ENCODE results near the gene FKBP1C.
"Not testable (repeated sequence)": the region's sequence is repeated elsewhere in the genome, so short reads cannot be mapped to it uniquely, and the experiment has no call there.

FKBP1C gene

GRCh38 chr6:63211343-63211742 lies at the start of gene FKBP1C:
Gene FKBP1C (plus strand): TSS chr6:63211469.
- H3K36me3 Mint-ChIP-seq, H3K27me3 Mint-ChIP-seq, H3K4me3 Mint-ChIP-seq, H3K9me3 Mint-ChIP-seq, H3K4me1 Mint-ChIP-seq, H3K27ac Mint-ChIP-seq: not testable (repeated sequence)

GRCh38 chr6:63164047-63164803 lies 47.0 kb upstream of the FKBP1C start:
- not testable (repeated sequence) for H3K36me3 Mint-ChIP-seq, H3K9me3 Mint-ChIP-seq, H3K4me1 Mint-ChIP-seq, H3K27ac Mint-ChIP-seq, H3K4me3 Mint-ChIP-seq, H3K27me3 Mint-ChIP-seq

GRCh38 chr6:63174173-63174572 lies 37.1 kb upstream of the FKBP1C start:
- no peaks in the 10 kb centered on the region for H3K9me3 Mint-ChIP-seq

GRCh38 chr6:63176181-63176580 lies 35.1 kb upstream of the FKBP1C start:
- H3K27me3 Mint-ChIP-seq = no peaks in the 10 kb centered on the region
- H3K4me3 Mint-ChIP-seq = no peak overlapping the region
- H3K4me1 Mint-ChIP-seq = no peaks in the 10 kb centered on the region
- H3K36me3 Mint-ChIP-seq = no peaks in the 10 kb centered on the region
- H3K27ac Mint-ChIP-seq = no peak overlapping the region
- no peaks in the 10 kb centered on the region for H3K9me3 Mint-ChIP-seq

More at GRCh38 chr6:63174173-63174572, 37.1 kb upstream of the FKBP1C start:
- Mint-ChIP-seq H3K4me1 (no peaks in the 10 kb centered on the region), H3K36me3 (no peaks in the 10 kb centered on the region), H3K27ac (no peak overlapping the region), H3K4me3 (no peak overlapping the region), H3K27me3 (no peaks in the 10 kb centered on the region)

- H3K36me3 Mint-ChIP-seq = no peaks in the 10 kb centered on the region
- no peaks in the 10 kb centered on the region for H3K4me1 Mint-ChIP-seq
- no peak overlapping the region for H3K27ac Mint-ChIP-seq
- no peaks in the 10 kb centered on the region for H3K27me3 Mint-ChIP-seq
- H3K4me3 Mint-ChIP-seq = no peak overlapping the region
- no peaks in the 10 kb centered on the region for H3K9me3 Mint-ChIP-seq
These were observed 30.9 kb upstream of the FKBP1C start for GRCh38 chr6:63180367-63180766.

GRCh38 chr6:63186970-63187369 lies 24.3 kb upstream of the FKBP1C start:
- Mint-ChIP-seq H3K27me3 (no peaks in the 10 kb centered on the region), H3K36me3 (no peaks in the 10 kb centered on the region), H3K9me3 (no peaks in the 10 kb centered on the region), H3K4me1 (no peaks in the 10 kb centered on the region), H3K27ac (no peak overlapping the region), H3K4me3 (no peak overlapping the region)

- Mint-ChIP-seq H3K9me3 (no peaks in the 10 kb centered on the region), H3K4me1 (no peaks in the 10 kb centered on the region), H3K36me3 (no peaks in the 10 kb centered on the region), H3K27ac (no peak overlapping the region), H3K4me3 (no peak overlapping the region), H3K27me3 (no peaks in the 10 kb centered on the region)
These were observed 22.4 kb upstream of the FKBP1C start for GRCh38 chr6:63188828-63189227.

GRCh38 chr6:63193324-63193723 lies 17.9 kb upstream of the FKBP1C start:
- Mint-ChIP-seq H3K9me3 (no peaks in the 10 kb centered on the region), H3K27ac (no peak overlapping the region), H3K4me1 (no peaks in the 10 kb centered on the region), H3K27me3 (no peaks in the 10 kb centered on the region), H3K4me3 (no peak overlapping the region), H3K36me3 (no peaks in the 10 kb centered on the region)

- Mint-ChIP-seq H3K27me3 (no peaks in the 10 kb centered on the region), H3K9me3 (peaks cover 5% of the 10 kb centered on the region), H3K36me3 (no peaks in the 10 kb centered on the region), H3K4me3 (no peak overlapping the region), H3K27ac (no peak overlapping the region), H3K4me1 (no peaks in the 10 kb centered on the region)
These were observed 13.5 kb upstream of the FKBP1C start for GRCh38 chr6:63197741-63198140.

- H3K36me3 Mint-ChIP-seq = no peaks in the 10 kb centered on the region
- H3K4me3 Mint-ChIP-seq = no peak overlapping the region
- H3K27me3 Mint-ChIP-seq = no peaks in the 10 kb centered on the region
- no peaks in the 10 kb centered on the region for H3K4me1 Mint-ChIP-seq
- no peaks in the 10 kb centered on the region for H3K9me3 Mint-ChIP-seq
- no peak overlapping the region for H3K27ac Mint-ChIP-seq
These were observed 2.1 kb downstream of the FKBP1C start for GRCh38 chr6:63213325-63213724.

- Mint-ChIP-seq H3K27ac (no peak overlapping the region), H3K4me1 (no peaks in the 10 kb centered on the region), H3K9me3 (no peaks in the 10 kb centered on the region), H3K4me3 (no peak overlapping the region), H3K36me3 (no peaks in the 10 kb centered on the region), H3K27me3 (no peaks in the 10 kb centered on the region)
These were observed 3.5 kb downstream of the FKBP1C start for GRCh38 chr6:63214816-63215215.

GRCh38 chr6:63224179-63224578 lies 12.9 kb downstream of the FKBP1C start:
- Mint-ChIP-seq H3K4me3 (no peak overlapping the region), H3K9me3 (no peaks in the 10 kb centered on the region), H3K4me1 (no peaks in the 10 kb centered on the region), H3K27me3 (no peaks in the 10 kb centered on the region), H3K36me3 (no peaks in the 10 kb centered on the region), H3K27ac (no peak overlapping the region)

GRCh38 chr6:63225987-63226386 lies 14.7 kb downstream of the FKBP1C start:
- H3K9me3 Mint-ChIP-seq = not testable (repeated sequence)

GRCh38 chr6:63227928-63228894 lies 16.9 kb downstream of the FKBP1C start:
- not testable (repeated sequence) for H3K27me3 Mint-ChIP-seq, H3K27ac Mint-ChIP-seq, H3K36me3 Mint-ChIP-seq, H3K9me3 Mint-ChIP-seq, H3K4me3 Mint-ChIP-seq, H3K4me1 Mint-ChIP-seq

More at GRCh38 chr6:63225987-63226386, 14.7 kb downstream of the FKBP1C start:
- not testable (repeated sequence) for H3K4me1 Mint-ChIP-seq, H3K27ac Mint-ChIP-seq, H3K4me3 Mint-ChIP-seq, H3K36me3 Mint-ChIP-seq, H3K27me3 Mint-ChIP-seq

- not testable (repeated sequence) for H3K4me3 Mint-ChIP-seq, H3K27me3 Mint-ChIP-seq, H3K4me1 Mint-ChIP-seq, H3K27ac Mint-ChIP-seq, H3K9me3 Mint-ChIP-seq, H3K36me3 Mint-ChIP-seq
These were observed 18.8 kb downstream of the FKBP1C start for GRCh38 chr6:63230027-63230426.

- not testable (repeated sequence) for H3K27me3 Mint-ChIP-seq, H3K9me3 Mint-ChIP-seq, H3K4me3 Mint-ChIP-seq, H3K27ac Mint-ChIP-seq, H3K36me3 Mint-ChIP-seq, H3K4me1 Mint-ChIP-seq
These were observed 19.2 kb downstream of the FKBP1C start for GRCh38 chr6:63230511-63230910.

Data from activated naive CD4-positive, alpha-beta T cell treated with anti-CD3 and anti-CD28 coated beads, Interleukin-2, amount 50 U/mL, for 24 hours (primary cell).